RKO (cell line): ENCODE measurements around the gene HSPE1.
"Not testable (repeated sequence)": the region's sequence is repeated elsewhere in the genome, so short reads cannot be mapped to it uniquely, and the experiment has no call there.

Experiments
- DNase-seq: peaks from one replicate; pipeline ENCODE4 v3.0.0-alpha.2; 2016; ENCODE audit warnings: low spot score

Gene HSPE1

GRCh38 chr2:197498235-197498936, 1.8 kb upstream of the HSPE1 start:
- DNase-seq: no peak

- peak; percentile 75 for DNase-seq
Observed at GRCh38 chr2:197498937-197499593, 1.1 kb upstream of the HSPE1 start.

GRCh38 chr2:197500503-197501131, 438 bp downstream of the HSPE1 start:
- peak; percentile 42 for DNase-seq

- no peak for DNase-seq
Observed at GRCh38 chr2:197502201-197502600, 2.0 kb downstream of the HSPE1 start.

GRCh38 chr2:197502685-197503084, 2.5 kb downstream of the HSPE1 start:
- no peak for DNase-seq

GRCh38 chr2:197504000-197504399, 3.8 kb downstream of the HSPE1 start:
- DNase-seq: no peak

- DNase-seq: no peak
Observed at GRCh38 chr2:197504512-197504911, 4.3 kb downstream of the HSPE1 start.

- no peak for DNase-seq
Observed at GRCh38 chr2:197506658-197507057, 6.5 kb downstream of the HSPE1 start.

- DNase-seq: no peak
Observed at GRCh38 chr2:197513915-197514314, 13.7 kb downstream of the HSPE1 start.

GRCh38 chr2:197514754-197515153, 14.6 kb downstream of the HSPE1 start:
- DNase-seq: peak; percentile 67

GRCh38 chr2:197515315-197515738, 15.1 kb downstream of the HSPE1 start:
- DNase-seq: peak; percentile 40

- DNase-seq: peak; percentile 95
Observed at GRCh38 chr2:197515739-197516392, 15.7 kb downstream of the HSPE1 start, which contains the start of gene MOB4. Gene MOB4 (plus strand): TSS chr2:197516066. CDS start chr2:197516087, 21 bp downstream.

GRCh38 chr2:197516393-197516761, 16.2 kb downstream of the HSPE1 start:
- peak; percentile 59 for DNase-seq

GRCh38 chr2:197517150-197517549, 17.0 kb downstream of the HSPE1 start:
- DNase-seq: peak; percentile 25

GRCh38 chr2:197538412-197538811, 38.2 kb downstream of the HSPE1 start:
- no peak for DNase-seq

- DNase-seq: no peak
Observed at GRCh38 chr2:197539734-197540133, 39.6 kb downstream of the HSPE1 start.

GRCh38 chr2:197543206-197543605, 43.0 kb downstream of the HSPE1 start:
- DNase-seq: no peak

- DNase-seq: no peak
Observed at GRCh38 chr2:197547163-197547900, 47.2 kb downstream of the HSPE1 start.

GRCh38 chr2:197548582-197548981, 48.4 kb downstream of the HSPE1 start:
- DNase-seq: no peak

- DNase-seq: not testable (repeated sequence)
Observed at GRCh38 chr2:197551260-197551659, 51.1 kb downstream of the HSPE1 start.
